RPMI7951 (cell line): ENCODE measurements around the gene PTGDR. TPM values are rescaled to one million over a fixed set of nuclear protein-coding genes. Genes with fewer than 3 reads are reported as not detected.

Source experiments
- DNase-seq: peaks from one replicate; pipeline ENCODE4 v3.0.0-alpha.2; 2012; ENCODE audit warnings: low read depth
- total RNA-seq: library from RNA; depleted of rRNA; stranded (reverse); fragments of >200 nt; shearing (Covaris generic); gene quantifications from 2 replicates; pipeline ENCODE4 v1.2.3, GENCODE V29; 2014; rRNA removed

The PTGDR gene
- total RNA-seq, 1 experiment from 2014 or later = not detected

- no peak for DNase-seq
Measured at GRCh38 chr14:52310541-52310940, 43.0 kb downstream of the PTGDR start.

- no peak for DNase-seq
Measured at GRCh38 chr14:52312931-52313355, 45.4 kb downstream of the PTGDR start.

- DNase-seq = peak; percentile 10
Measured at GRCh38 chr14:52313462-52313861, 46.0 kb downstream of the PTGDR start.

- DNase-seq = peak; percentile 87
Measured at GRCh38 chr14:52313903-52314594, 46.6 kb downstream of the PTGDR start, which contains the start of gene PTGER2. Gene PTGER2, plus strand, starts transcription at chr14:52314312. Its CDS starts 237 bp downstream, at chr14:52314549.

GRCh38 chr14:52314595-52315354 is 47.3 kb downstream of the PTGDR start:
- peak; percentile 10 for DNase-seq

- DNase-seq = no peak
Measured at GRCh38 chr14:52315355-52315718, 47.8 kb downstream of the PTGDR start.

- no peak for DNase-seq
Measured at GRCh38 chr14:52318062-52318461, 50.6 kb downstream of the PTGDR start.

- DNase-seq = peak; percentile 51
Measured at GRCh38 chr14:52318826-52319645, 51.5 kb downstream of the PTGDR start.

- DNase-seq = no peak
Measured at GRCh38 chr14:52319919-52320318, 52.4 kb downstream of the PTGDR start.

- peak; percentile 65 for DNase-seq
Measured at GRCh38 chr14:52325126-52325525, 57.6 kb downstream of the PTGDR start.

- no peak for DNase-seq
Measured at GRCh38 chr14:52325630-52326029, 58.1 kb downstream of the PTGDR start.

Other genes with a start within 250 kb of the PTGDR start
- 29.8 and 35.0 TPM in 2 replicates for gene NID2, start 198.6 kb upstream of the PTGDR start, total RNA-seq
- 0.78 and 1.6 TPM in 2 replicates for gene PTGER2, start 46.6 kb downstream of the PTGDR start, total RNA-seq